Stimulated activated CD4-positive, alpha-beta T cell treated with anti-CD3 and anti-CD28 coated beads, Interleukin-12 subunit alpha, Interleukin-12 subunit beta, amount 100 ng/mL, for 4 hours (primary cell): ENCODE results near the gene SLC9A2.
A peak's percentile ranks its signal among the peaks of the same experiment; 100 is the strongest.

Source experiments
- DNase-seq: peaks from one replicate; pipeline ENCODE4 v3.0.0-alpha.2; 2020

Gene SLC9A2

DNA sequence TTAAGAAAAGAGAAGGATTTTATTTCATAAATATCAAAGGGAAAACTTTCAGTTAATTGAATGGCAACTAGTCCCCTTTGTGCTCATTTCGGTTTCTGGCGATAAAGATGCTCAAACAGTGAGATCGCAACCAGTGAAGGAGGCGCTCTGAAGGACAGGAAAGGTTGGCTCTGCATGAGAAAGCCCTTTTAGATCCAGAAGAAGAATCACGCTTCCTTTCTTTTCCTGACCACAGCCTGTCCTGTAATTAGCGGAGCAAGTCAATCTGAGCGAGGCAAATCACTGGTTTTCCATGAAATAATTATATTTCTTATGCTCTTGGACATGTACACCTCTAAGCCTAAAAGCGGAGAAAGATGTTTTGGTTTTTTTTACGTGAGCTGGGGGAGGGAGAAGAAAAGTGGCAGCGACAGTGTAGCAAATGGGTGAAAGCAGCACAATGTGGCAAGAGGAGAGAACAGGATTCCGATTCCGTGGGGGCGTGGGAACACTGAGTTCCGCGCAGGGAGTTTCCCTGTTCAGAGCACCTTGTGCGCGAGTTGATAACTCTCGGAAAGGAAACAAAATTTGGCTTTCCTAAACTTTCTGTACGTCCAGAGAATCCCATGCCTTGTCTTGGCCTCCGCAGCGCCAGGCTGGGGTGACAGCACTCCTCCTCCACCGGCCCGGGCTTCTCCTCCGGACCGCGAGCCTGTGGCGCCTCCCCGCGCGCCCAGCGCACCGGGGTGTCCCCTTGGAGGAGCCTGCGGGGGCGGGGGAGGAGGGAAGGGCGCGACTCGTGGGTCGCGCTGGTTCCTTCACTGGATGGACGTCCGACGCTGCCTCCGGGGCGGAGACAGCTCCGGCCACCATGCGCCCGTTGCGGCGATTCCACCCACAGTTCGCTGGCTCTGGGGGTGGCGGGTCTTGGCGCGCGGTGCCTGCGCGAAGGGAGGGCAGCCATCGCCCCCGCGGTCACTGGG lies 620 bp upstream of the SLC9A2 start:
- peak; percentile 22 for DNase-seq

DNA sequence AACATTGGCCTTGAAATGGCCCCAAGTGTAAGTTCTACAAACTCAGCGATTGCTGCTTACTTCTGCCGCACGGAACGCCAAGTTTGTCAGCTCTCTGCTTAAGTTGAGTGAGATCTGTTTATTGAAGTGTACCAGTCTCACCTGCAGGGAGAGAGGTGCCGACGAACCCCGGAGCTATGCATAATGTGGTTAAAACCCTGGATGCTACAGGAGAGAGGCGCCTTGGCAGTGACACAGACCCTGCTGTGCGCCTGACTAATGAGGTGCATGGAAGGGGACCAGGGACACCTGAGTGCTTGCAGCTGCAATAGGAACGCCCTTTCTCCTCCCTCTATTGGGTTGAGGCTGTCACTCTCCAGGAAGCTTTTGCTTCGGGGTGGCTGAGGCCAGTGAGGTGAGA lies 979 bp downstream of the SLC9A2 start:
- no peak for DNase-seq

DNA sequence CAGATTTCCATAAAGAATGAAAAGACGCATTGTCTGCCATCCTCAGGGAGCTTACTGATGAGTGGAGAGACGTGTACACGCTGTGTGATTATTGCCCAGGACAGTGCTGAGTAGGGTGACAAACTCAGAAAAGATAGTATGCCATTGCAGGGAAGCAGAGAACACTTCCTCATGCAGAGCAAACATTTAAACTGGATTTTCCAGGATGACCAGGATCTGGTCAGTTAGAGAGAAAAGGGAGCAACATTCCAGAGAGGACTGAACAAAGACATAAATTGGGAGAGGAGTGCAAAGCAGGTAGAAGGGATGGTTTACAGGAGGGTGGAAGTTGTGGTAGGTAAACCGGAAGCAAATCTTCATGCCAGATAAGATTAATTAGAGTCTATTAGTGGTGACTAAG lies 2.3 kb downstream of the SLC9A2 start:
- DNase-seq, result no peak

DNA sequence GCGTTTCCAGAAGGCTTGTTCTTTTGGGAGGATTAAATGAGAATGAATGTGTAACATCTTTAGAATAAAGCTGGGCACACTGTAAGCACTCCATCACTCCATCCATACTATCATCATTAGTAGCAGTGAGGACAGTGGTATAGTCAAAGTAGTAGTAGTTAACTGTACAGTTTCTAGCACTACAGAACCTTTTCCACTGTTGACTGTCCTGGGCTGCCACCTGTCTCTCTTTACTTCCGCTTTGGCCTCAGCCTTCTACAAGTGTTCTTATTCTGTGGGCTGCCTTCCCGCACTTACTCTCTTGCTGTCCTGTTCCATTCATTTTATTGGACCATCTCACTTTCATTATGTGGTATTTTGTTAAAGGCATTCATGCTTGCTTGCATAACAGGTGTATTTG lies 3.3 kb downstream of the SLC9A2 start:
- no peak for DNase-seq

DNA sequence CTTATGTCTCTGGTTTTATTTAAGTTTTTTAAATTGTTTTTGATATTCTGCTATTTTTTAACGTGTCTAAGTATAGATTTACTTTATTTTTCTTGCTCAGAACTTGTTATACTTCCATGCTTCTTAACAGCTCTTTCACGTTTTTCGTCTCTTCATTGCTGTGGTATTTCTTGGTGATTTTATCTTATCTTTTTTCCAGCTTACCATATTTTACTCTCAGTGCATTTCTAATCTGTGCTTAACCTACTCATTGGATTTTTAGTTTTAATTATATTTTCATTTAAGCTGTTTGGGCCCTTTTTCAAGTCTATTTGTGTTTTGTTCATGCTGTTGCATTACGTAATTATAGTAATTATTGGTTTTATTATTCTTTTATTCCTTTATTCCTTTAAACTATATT lies 11.1 kb downstream of the SLC9A2 start:
- no peak for DNase-seq

DNA sequence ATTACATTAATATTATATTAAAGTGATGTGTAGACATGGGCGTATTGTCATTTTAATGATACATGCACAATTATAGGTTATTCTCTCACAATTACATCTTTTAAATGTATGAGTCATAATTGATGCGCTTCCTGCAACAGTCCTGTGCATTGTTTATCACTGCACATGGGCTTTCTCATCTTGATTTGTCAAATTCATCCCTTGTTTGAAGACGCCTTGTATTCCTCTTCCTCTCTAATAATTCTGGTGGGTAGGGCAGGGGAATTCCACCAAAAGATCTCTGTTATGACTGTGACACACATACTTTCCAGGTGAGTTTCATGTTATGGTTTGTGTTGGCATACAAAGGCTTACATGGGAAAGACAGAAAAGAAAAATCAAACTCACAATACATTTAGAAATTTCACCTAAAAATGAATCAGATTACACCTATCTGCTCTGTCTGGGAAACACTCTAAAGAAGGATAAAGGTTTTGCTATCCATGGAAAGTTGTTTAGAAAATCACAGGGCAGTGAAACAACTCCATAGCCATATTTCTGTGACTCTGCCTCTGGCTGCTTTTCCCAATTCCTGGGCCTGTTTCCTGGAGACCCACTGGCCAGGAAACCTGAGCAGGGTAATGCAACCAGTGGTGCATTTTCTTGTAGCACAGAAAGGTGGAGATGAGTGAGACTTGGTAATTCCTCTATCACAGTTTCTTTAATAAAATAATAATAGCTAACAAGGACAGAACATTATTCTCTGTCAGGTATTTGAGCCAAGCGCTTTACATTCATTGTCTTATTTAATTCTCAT lies 13.2 kb downstream of the SLC9A2 start:
- no peak for DNase-seq

DNA sequence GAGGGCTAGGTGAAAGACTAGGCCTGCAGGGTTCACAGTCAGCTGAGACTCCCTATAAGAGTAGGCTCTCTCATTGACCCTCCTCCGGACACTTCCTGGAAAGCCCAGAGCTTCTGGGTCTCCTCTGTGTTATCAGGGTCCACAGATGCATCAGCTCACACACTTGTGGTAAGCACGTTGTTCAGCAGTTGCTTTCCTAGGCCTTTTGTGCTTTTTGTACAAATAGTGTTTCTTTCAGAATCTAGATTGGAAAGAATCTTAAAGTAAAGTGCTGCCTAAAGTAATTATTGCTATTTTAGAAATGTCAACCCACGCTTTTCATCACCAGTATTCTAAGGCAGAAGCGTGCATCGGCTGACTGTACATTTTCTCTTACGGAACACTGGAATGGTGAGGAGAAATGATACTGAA lies 15.5 kb downstream of the SLC9A2 start:
- DNase-seq, result no peak

DNA sequence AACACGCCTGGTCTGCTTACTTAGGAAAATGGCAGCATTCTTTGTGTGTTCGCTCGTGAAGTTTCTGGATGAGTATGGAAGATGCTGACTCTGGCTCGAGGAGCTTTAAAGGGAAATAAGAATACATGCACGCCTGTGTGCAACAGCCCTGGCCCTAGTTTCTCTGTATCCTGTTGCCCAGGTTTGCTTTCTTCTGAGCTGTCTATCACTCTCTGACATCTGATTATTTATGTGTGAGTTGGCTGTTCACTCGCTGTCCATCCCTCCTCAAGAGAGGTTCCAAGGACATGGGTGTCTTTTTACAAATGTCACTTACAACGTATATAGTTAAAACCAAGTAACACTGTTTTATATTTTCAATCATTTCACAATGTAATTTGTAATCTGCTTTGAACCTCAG lies 16.0 kb downstream of the SLC9A2 start:
- DNase-seq, result no peak

DNA sequence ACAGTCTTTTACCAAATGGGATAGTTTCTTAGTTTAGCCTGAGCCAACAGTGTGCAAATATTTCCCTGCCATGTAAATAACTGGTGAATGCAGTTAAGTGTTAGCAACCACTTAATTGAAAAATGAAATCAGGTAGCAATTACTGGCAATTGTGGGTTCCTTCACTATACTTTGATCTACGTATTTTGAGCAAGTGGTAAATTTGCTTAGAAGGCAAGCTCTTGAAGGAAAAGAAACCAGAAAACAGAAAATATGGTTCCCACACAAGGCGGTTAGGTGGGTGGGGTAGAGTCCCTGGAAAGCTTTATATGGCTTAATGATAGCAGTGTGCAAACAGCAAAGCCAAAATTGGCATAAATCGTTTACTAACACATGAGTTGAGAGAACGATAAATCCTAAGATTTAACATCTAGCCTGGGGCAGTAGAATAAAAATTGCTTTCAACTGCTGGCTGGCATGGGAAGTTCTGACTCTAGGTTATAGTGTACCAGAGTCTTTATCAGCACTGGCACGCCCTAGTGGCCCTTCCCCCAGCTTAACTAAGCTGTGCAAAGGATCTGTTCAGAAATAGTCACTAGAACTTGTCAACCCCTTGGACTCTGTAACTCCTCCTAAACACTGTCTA lies 17.0 kb downstream of the SLC9A2 start:
- no peak for DNase-seq

DNA sequence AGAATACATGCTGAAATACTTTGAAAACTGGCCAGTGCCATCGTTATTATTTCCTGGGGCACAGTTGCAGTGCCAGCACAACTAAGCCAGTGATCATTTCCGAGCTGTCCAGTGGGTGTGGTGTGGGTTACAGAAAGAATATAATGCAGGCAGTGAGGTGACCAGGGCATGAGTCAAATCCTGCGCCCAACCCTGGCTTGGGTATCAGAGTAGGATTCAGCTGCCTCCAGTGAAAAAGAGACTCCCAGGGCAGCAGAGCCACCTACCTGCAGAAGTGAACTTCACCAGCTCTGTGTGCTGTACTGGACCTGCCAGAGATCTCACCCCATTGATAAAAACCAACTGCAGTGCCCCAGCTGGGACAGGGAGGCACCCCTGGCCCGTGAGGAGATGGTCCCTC lies 18.0 kb downstream of the SLC9A2 start:
- no peak for DNase-seq

DNA sequence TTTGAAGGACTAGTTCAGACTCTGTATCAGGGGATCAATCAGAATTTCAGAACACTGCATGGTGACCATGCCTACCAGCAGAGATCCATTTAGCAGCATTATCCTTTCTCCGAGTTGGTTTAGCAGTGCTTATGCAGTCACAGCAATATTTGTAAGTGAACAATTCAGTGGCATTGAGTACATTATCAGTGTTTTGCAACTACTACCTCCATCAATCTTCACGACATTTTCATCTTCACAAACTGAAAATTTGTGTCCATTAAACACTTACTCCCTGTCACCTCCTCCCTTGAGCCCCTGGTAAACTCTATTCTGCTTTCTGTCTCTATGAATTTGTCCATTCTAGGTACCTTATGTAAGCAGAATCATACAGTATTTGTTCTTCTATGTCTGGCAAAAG lies 20.1 kb downstream of the SLC9A2 start:
- no peak for DNase-seq

DNA sequence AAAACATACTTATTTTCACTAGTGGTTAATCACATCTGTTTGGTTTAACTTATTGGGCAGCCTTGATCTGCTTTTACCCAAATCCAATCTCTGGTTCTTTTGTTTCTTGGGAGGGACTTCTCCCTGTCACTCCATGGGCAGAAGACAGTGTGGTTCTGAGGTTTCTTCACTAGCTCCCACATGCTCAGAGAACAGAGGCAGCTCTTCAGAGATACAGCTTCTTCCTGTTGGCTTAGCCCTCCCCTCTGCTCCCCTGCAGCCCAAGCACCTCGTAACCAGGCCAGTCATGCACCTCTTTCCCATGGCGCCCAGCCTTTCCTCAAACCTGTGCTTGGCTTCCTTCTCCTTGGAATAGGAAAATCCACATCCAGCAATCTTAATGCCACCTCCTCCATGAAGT lies 32.8 kb downstream of the SLC9A2 start:
- no peak for DNase-seq

DNA sequence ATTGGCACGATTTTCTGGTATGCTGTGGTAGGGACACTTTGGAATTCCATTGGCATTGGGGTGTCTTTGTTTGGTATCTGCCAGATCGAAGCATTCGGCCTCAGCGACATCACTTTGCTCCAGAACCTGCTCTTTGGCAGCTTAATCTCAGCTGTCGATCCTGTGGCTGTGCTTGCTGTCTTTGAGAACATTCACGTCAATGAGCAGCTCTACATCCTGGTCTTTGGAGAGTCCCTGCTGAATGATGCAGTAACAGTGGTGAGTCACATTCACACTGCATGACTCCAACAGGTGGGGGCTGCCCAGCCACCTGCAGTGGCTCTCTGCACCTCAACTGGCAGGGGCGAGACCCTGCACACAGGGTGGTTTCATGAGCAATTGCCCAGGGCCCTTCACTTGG lies 38.4 kb downstream of the SLC9A2 start:
- DNase-seq, result peak; percentile 10

DNA sequence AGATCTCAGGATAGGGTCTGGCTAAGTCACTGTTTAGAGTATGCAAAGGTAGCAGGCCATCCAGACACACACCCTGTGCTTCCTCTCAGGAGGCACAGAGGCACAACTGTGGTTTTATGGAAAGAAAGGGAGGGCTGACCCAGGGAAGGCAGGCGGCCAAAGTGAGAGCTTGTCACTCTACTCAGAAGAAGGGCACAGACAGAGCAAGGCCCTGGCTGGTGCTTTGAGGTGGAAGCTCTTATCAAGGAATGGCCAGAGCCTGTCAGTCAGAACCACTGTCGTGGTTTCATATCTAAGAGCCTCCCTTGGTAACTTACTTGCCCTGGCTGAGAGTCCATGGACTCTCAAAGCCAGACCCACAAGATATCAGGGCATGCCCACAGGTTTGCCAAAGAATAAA lies 40.7 kb downstream of the SLC9A2 start:
- no peak for DNase-seq

DNA sequence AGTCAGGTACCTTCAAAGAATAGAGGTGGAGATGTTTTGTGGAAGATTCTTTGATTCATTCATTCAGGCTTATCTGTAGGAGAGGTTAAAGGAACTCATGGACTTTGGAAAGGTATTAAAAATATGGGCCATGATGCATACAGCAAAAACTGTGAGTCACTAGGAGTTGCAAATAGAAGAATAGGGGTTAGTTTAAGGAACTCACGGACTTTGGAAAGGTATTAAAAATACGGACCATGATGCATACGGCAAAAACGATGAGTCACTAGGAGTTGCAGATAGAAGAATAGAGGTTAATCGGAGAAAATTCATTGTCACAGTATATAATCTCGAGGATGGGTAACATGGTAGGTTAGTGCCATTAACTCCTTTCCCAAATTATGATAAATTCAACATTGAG lies 41.2 kb downstream of the SLC9A2 start:
- no peak for DNase-seq

DNA sequence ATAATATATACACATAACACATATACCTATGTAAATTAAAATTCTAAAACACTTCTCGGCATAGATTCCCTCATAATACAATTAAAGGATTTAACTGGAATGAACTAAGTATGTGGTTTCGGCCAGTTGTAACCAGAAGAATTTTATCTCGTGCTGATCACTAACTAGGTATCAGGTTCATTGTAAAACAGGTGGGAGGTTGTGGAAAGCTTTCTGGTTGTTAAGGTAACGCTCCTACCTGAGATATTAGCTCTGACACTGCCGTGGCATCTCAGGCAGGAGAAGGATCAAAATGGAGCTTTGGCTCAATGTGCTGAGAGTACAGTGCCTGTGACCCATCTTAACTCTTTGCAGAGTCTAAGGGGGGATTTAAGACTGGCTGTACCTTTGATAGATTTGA lies 42.5 kb downstream of the SLC9A2 start:
- DNase-seq, result no peak

DNA sequence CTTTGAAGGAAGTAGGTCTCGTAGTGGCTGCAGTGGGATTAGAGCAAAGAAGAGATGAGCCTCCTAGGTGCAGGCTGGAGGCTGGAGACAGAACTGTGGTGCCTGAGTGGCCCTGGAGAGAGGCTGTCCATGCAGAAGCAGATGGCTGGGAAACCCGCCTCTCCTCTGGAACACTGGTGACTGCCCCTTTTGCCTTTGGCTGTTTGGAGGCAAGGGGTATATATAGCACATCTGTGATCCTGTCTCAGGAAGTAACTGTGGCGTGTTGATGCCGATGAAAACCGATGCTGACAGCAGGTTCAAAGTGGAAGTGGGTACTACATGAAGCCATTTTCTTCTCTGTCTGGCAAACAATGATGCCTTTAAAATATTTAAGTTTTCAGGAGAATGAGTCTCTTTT lies 43.5 kb downstream of the SLC9A2 start:
- no peak for DNase-seq

DNA sequence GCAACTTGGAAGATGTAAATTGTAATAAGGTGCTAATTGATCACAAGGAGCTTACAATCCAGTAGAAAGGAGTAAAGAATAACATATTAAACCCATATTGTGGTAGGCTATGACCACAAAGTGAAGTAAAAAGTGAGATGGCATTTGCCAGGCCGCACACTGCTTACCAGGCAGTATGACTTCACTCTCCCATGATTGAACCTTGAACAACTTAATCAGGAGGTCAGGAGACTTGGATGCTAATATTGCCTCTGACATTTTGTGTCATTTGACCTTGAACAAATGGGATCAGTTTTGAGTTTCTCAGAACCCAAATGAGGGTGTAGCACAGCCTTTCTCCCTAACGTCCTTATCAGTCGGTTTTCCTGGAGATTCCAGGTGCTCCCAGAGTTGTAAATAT lies 44.0 kb downstream of the SLC9A2 start:
- no peak for DNase-seq

DNA sequence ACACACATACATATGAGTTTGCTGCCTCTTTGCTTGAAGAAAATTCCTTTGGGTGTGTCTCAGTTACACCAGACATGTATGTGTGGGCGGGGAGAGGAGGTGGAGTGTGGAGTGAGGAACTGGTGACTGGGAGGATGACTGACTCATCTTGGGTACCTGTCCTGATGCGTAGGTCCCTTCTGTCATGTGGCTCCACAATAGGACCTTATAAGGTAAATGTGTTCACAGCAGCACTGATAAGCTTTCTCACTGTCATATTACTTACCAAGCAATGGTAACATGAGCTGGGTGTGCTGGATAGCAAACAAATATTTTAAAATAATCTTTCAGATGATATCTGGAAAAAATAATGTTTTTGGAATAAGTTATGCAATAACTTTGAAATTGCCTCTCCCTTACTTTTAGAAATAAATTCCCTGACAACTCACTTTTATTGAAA lies 45.1 kb downstream of the SLC9A2 start:
- DNase-seq, result peak; percentile 34

DNA sequence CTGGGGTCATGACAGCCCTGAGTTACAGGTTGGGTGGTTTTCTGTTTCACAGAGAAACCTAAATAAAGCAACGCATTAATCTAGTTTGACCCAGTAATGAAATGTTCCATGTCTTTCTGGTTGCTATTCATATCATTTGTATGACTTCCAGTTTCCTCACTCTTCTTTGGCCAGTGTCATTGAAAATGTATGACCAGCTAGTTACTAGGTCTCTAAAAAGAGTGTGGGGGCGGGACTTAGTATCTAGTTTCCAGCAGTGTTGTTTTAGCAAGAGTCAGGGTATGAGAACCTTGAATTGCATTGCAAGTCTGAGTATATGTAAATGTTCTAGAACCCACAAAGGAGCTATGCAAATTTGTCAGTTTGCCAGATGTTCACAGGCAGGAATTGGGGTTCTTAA lies 47.7 kb downstream of the SLC9A2 start:
- DNase-seq, result no peak

DNA sequence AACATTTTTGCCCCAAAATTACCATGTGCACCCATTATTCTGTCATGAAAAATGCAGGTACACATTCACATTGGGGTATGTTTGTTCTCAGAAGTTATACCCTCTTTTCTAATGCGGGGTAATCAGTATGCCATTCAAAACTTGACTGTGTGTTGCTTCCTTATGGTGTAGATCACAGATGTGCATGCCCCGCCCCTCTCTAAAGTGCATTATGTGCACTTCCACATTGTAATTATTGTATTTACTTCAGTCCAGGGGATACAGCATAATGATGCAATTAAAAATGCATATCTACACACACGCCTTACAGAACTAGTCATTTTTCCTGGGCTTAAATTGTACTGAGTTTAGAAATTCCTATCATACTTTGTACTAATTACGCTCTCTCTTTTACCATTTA lies 48.8 kb downstream of the SLC9A2 start:
- no peak for DNase-seq

DNA sequence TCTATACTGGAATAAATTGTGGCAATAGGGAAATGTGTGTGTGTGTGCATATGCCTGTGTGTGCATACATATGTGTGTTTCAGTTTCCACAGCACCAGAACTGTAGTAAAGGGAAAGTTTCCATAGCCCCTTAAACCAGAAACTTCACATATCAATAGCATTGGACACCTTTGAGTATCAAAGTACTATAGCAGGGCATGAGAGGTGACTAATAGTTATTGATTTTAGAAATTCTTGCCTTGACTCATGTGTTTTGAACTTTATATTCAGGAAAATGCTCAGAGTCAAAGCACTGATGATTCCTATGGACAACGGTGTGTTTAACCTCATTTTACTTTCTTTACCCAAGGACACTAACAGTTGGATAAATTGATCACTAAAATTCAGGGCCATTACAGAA lies 50.0 kb downstream of the SLC9A2 start:
- no peak for DNase-seq

DNA sequence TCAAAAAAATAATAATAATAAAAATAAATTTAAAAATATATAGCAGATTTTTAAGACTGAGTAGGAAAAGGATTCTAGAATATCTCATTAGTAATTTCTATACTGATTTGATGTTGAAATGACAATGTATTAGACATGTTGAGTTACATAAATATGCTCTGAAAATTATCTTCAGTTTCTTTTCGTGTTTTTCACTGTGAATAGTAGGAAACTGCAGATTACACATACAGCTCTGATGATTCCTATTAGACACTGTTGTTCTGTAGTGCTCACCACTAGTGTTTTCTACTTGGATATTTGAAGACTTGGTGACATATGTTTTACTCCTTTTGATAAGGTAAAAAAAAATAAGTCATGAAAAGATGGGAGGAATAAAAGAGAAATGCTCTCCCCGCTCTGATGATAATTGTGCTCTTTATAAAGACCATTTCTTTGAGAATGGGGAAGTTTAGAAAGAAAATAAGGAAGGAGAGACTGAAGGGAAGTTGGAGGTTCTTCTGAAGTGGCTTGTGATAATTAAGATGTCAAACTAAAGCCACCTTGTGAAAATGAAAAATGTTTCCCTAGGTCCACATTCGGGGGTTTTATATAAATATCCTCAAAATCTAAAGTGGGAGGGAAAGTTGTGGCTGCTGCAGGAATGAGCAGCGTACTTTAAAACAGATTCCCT lies 52.9 kb downstream of the SLC9A2 start:
- DNase-seq, result no peak
